Stimulated activated CD4-positive, alpha-beta T cell treated with anti-CD3 and anti-CD28 coated beads, TNF-alpha, amount 100 ng/mL, for 4 hours (primary cell): ENCODE results near the gene PLA2G5.

Experiments
- DNase-seq, 3 experiments: peaks; one replicate each; pipeline ENCODE4 v3.0.0-alpha.2; 2020; ENCODE audit warnings: low read depth in 3 of 3

The PLA2G5 gene

DNA sequence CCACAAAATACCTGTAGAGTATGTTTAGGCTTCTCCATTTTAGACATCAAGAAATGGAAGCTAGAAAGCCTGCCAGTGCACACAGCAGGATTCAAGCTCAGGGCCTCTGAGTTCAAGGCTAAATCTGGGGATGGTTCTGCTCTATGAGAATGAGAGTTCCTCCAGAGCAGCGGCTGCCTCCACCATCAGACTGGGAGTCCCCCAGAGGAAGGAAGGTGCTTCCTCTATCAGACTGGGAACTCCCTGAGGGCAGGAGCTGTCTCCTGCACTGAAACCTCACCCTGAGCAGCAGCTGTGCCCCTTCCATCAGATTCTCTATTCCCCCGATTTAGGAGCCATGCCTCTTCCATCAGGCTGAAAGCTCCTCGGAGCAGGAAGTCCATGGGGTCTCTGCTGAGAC, 20.1 kb downstream of the PLA2G5 start:
- no peak for DNase-seq

GRCh38 chr1:20090641-20091040, 20.6 kb downstream of the PLA2G5 start:
- no peak for DNase-seq

GRCh38 chr1:20093303-20093702, 23.3 kb downstream of the PLA2G5 start:
- DNase-seq, result no peak

GRCh38 chr1:20093940-20094391, 24.0 kb downstream of the PLA2G5 start:
- no peak for DNase-seq

GRCh38 chr1:20095564-20096434, 25.8 kb downstream of the PLA2G5 start:
- no peak for DNase-seq

DNA sequence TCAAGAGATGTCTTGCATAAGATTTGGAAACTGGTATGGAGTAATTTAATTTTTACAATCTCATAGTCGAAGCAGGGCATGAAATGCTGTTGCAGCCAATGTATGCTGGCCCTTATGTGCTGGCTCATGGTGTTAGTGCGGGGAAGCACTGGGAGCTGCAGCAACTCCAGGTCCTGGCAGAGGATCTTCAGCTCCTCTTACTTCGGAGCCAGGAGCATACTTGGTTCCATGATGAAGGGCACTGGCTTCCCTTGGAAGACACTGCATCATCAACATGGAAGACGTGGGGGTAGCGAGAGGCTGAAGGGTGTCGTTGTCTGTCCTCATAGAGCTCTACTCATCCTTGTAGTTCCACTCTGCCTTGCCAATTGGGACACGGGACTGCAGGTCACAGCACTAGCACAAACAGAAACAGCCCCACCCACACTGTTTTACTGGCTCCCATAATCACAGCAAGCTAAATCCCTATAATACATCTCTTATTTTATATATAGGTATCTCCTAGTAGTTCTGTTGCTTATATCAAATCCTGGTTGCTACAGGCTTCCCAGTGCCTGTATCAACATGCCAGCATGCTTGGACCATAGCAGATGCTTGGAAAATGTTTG, 26.9 kb downstream of the PLA2G5 start:
- no peak for DNase-seq

GRCh38 chr1:20099533-20099932, 29.5 kb downstream of the PLA2G5 start:
- no peak for DNase-seq

DNA sequence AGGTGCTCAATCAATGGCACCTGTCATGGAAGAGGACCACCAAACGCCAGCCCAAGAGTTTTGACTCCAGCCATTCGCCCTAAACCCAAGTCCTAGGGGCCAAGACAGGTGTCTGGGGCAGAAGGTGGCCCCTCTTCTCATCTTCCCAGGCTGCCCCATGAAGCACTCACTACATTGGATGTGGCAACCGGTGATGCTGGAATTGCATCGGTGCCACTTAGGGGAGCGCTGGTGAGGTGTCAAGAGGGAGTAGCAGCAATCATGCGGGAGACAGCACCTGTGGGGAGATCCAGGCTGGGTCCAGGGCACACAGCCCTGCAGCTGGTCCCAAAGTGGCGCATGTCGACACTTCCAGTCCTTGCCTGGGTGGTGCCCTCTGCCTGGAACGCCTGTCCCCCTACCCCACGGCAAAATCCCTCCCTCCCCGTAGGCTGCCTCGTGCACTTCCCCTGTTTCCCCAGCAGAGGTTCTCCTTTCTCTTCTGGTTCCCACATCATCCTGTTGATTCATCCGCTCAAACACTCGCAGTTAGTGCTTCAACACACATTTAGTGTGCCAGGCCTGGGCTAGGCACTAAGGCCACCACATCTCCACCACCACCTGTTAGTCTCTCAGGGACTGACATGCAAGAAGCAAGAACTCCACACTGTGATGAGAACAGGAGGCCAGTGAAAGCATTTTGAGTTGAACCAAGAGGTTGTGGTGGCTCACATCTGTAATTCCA, 30.8 kb downstream of the PLA2G5 start:
- no peak for DNase-seq

DNA sequence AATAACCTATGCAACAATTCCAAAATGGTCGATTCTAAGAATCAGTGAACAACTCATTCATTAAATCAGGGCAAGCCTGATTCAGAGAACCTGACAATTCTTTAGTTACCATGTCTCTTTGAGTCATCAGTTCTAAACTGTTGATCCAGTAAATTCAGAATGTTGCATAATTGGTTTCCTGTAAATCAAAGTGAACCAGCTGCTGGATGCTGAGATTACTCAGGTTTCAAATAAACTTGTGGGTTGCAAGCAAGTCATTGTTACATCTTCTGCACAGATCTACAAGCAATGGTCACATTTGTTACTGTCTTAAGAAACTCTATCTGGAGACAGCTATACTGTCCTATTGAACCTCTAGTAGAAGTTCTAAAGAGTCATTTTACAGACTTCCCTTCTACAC, 32.9 kb downstream of the PLA2G5 start:
- DNase-seq, result no peak

GRCh38 chr1:20105856-20106255, 35.9 kb downstream of the PLA2G5 start:
- DNase-seq, result no peak

GRCh38 chr1:20107351-20107750, 37.4 kb downstream of the PLA2G5 start:
- no peak for DNase-seq

- DNase-seq, result no peak
Observed at GRCh38 chr1:20107796-20108195, 37.8 kb downstream of the PLA2G5 start.

DNA sequence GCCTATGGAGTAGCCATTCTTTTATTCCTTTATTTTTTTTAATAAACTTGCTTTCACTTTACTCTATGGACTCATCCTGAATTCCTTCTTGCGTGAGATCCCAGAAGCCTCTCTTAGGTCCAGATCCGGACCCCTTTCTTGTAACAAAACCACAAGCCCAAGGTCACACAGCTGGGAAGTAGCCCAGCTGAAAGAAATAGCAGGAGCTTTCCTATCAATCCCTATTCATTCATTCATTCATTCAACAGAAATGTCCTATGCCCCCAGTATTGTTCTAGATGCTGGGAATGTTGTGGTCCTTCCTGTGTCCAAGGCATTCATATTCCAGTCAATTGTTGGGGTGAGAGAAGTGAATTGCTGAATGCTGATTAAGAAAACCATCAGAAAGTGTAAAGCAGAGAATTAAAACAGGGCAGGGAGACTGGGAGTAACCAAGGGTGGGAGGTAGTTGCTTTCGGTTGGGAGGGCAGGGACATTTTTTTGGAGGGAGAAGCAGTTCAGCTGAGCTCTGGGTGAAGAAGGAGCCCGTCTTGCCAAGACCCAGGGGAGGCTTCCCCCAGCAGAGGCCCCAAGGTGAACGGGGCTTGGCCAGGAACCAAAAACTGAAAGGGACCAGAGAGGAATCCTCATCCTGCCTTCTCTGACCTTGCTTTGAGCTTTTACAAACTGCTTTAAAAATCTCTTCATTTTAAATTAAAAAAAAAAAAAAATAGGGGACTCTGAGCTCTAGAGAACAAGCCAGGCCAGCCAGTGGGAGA, 38.6 kb downstream of the PLA2G5 start:
- no peak for DNase-seq

GRCh38 chr1:20109223-20109856, 39.3 kb downstream of the PLA2G5 start:
- no peak for DNase-seq

- no peak for DNase-seq
Observed at GRCh38 chr1:20110679-20111078, 40.7 kb downstream of the PLA2G5 start.

DNA sequence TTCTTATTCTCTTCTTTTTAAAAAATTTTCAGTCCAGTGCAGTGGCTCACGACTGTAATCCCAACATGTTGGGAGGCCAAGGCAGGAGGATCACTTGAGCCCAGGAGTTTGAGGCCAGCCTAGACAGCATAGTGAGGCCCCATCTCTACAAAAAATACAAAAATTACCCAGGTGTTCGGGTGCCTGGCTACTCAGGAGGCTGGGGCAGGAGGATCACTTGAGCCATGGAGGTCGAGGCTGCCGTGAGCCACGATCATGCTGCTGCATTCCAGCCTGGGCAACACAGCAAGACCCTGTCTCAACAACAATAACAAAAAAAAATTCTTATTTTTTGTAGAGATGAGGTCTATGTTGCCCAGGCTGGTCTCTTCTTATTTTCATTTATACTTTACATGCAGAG, 41.5 kb downstream of the PLA2G5 start:
- no peak for DNase-seq

GRCh38 chr1:20112279-20113000, 42.4 kb downstream of the PLA2G5 start:
- DNase-seq, result no peak

DNA sequence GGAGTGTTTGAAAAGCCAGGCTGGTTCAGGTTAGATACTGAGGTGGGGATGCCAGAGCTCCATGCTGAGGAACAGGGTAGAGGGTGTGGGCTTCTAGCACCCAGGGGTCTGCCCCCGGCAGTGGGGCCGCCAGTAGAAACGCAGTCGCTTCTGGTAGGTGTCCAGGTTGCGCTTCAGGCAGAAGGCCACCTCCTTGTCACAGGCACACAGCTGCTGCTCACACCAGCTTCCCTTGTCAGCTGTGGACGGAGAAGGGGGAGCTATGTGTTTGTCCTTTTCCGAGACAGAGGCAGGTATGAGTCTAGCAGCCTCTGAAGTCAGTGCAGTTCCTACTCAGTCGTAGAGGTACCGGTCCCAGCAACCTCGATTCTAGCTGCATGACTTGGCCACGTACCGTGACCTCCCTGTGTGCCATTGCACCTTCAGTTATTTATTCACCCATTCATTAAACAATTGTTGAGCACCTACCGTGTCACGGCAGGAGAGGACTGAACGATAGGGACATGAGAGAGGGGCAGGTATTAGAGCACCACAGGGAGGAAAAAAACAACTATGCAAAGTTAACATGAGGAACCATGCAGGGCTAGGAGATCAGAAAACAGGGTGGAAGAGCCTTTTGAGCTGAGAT, 44.1 kb downstream of the PLA2G5 start:
- no peak for DNase-seq

GRCh38 chr1:20115479-20115878, 45.5 kb downstream of the PLA2G5 start:
- DNase-seq, result no peak

DNA sequence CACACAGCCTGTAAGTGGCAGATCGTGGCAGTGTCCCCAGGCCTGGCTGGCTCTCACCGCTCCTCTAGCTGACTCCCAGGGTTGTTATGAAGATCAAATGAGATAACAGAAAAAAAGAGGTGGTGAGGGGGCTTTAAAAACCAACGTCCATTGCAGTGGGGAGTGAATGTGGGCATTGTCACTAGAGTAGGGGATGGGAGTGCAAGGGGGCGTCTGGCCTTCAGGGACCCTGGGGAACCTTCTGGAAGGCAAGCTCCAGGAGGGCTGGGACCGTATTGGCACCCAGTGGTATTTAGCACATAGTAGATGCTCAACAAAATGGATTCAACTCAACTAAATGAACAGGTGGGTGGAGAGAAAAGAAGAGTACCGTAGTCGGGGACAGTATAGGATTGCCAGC, 45.9 kb downstream of the PLA2G5 start:
- DNase-seq, result no peak
